ENCODE data around the gene DMD.
A peak's percentile ranks its signal among the peaks of the same experiment; 100 is the strongest.

DMD gene

GRCh38 chrX:31838617-31839016, 1372.7 kb downstream of the DMD start:
- peaks cover 6% of the 10 kb centered on the region for H3K4me1 Mint-ChIP-seq
- H3K36me3 Mint-ChIP-seq (ENCODE audit: low read depth) = no peaks in the 10 kb centered on the region
- TF ChIP-seq CTCF (IDR thresholded peaks at IDR 0.05; ENCODE audit: unreplicated experiment in 3 of 3) = no peak
- H3K9me3 Mint-ChIP-seq = peaks cover 7% of the 10 kb centered on the region
- H3K27ac Mint-ChIP-seq = no peak overlapping the region
- no peaks in the 10 kb centered on the region for H3K27me3 Mint-ChIP-seq (ENCODE audit: low read depth)
- no peak overlapping the region for H3K4me3 Mint-ChIP-seq

- peak overlapping the region; percentile 10 to 47 (median 16) for H3K27ac Mint-ChIP-seq
Measured at GRCh38 chrX:31837445-31838049, 1373.8 kb downstream of the DMD start.

GRCh38 chrX:31836479-31836878, 1374.9 kb downstream of the DMD start:
- Mint-ChIP-seq H3K9me3 (peaks cover 2% of the 10 kb centered on the region), H3K27me3 (ENCODE audit: low read depth) (no peaks in the 10 kb centered on the region), H3K4me1 (peaks cover 6% of the 10 kb centered on the region), H3K36me3 (ENCODE audit: low read depth) (no peaks in the 10 kb centered on the region), H3K4me3 (no peak overlapping the region), H3K27ac (peak overlapping the region in 1 of 3 experiments; percentile 55)
- TF ChIP-seq CTCF (IDR thresholded peaks at IDR 0.05; ENCODE audit: unreplicated experiment in 3 of 3) = no peak

More at GRCh38 chrX:31837445-31838049, 1373.8 kb downstream of the DMD start:
- Mint-ChIP-seq H3K36me3 (ENCODE audit: low read depth) (no peaks in the 10 kb centered on the region), H3K4me1 (peaks cover 6% of the 10 kb centered on the region), H3K9me3 (peaks cover 2% of the 10 kb centered on the region), H3K27me3 (ENCODE audit: low read depth) (no peaks in the 10 kb centered on the region), H3K4me3 (no peak overlapping the region)
- TF ChIP-seq CTCF (IDR thresholded peaks at IDR 0.05; ENCODE audit: unreplicated experiment in 3 of 3) = no peak

- Mint-ChIP-seq H3K9me3 (peaks cover 11% of the 10 kb centered on the region), H3K4me1 (no peaks in the 10 kb centered on the region), H3K27ac (no peak overlapping the region), H3K36me3 (ENCODE audit: low read depth) (no peaks in the 10 kb centered on the region), H3K4me3 (no peak overlapping the region), H3K27me3 (ENCODE audit: low read depth) (no peaks in the 10 kb centered on the region)
- no peak for TF ChIP-seq CTCF (IDR thresholded peaks at IDR 0.05; ENCODE audit: unreplicated experiment in 3 of 3)
Measured at GRCh38 chrX:31832263-31832662, 1379.1 kb downstream of the DMD start.

GRCh38 chrX:31820430-31821210, 1390.7 kb downstream of the DMD start:
- Mint-ChIP-seq H3K27ac (peak overlapping the region in 1 of 3 experiments; percentile 79), H3K27me3 (ENCODE audit: low read depth) (no peaks in the 10 kb centered on the region), H3K4me3 (no peak overlapping the region), H3K9me3 (peaks cover 9% of the 10 kb centered on the region), H3K4me1 (peaks cover 7% of the 10 kb centered on the region), H3K36me3 (ENCODE audit: low read depth) (no peaks in the 10 kb centered on the region)
- TF ChIP-seq CTCF (IDR thresholded peaks at IDR 0.05; ENCODE audit: unreplicated experiment in 3 of 3) = no peak
